Fibroblast of villous mesenchyme (primary cell): ENCODE results near the gene TRIM67. TPM values are rescaled to one million over a fixed set of nuclear protein-coding genes. Genes with fewer than 3 reads are reported as not detected.

Experiments used
- DNase-seq: peaks from one replicate; pipeline ENCODE4 v3.0.0-alpha.2; 2010; ENCODE audit warnings: low read depth
- H3K4me3 ChIP-seq: 2 replicates; pipeline ENCODE4 v1.5.1; 2011; ENCODE audit warnings: low read depth, mild to moderate bottlenecking, low read length
- total RNA-seq: library from RNA; depleted of rRNA; stranded (reverse); fragments of >200 nt; gene quantifications from 2 replicates; pipeline ENCODE4 v1.2.3, GENCODE V29; 2012
- TF ChIP-seq, protein P1 (sequence below): IDR thresholded peaks from 2 replicates; pipeline ENCODE4 v1.5.1; 2012; ENCODE audit warnings: low read depth, mild to moderate bottlenecking, low read length; ENCODE audit not compliant: insufficient read depth

Gene TRIM67
- total RNA-seq, 1 donor, result not detected

DNA sequence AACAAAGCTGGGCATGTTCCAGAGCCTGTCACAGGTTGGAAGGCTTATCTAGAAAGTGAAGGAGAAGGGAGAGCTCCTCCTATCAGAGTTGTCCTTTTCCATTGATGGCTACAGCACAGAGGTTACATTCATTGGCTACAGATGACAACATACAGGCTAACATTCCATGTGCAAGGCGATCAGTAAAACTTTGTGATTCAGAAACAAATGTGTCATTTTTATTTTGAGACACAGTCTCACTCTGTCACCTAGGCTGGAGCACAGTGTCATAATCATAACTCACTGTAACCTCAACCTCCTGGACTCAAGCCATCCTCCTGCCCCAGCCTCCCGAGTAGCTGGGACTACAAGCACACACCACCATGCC lies 32.6 kb downstream of the TRIM67 start:
- no peak for DNase-seq
- H3K4me3 ChIP-seq, result no peak overlapping the region
- TF ChIP-seq, protein P1, sequence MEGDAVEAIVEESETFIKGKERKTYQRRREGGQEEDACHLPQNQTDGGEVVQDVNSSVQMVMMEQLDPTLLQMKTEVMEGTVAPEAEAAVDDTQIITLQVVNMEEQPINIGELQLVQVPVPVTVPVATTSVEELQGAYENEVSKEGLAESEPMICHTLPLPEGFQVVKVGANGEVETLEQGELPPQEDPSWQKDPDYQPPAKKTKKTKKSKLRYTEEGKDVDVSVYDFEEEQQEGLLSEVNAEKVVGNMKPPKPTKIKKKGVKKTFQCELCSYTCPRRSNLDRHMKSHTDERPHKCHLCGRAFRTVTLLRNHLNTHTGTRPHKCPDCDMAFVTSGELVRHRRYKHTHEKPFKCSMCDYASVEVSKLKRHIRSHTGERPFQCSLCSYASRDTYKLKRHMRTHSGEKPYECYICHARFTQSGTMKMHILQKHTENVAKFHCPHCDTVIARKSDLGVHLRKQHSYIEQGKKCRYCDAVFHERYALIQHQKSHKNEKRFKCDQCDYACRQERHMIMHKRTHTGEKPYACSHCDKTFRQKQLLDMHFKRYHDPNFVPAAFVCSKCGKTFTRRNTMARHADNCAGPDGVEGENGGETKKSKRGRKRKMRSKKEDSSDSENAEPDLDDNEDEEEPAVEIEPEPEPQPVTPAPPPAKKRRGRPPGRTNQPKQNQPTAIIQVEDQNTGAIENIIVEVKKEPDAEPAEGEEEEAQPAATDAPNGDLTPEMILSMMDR, result no peak

DNA sequence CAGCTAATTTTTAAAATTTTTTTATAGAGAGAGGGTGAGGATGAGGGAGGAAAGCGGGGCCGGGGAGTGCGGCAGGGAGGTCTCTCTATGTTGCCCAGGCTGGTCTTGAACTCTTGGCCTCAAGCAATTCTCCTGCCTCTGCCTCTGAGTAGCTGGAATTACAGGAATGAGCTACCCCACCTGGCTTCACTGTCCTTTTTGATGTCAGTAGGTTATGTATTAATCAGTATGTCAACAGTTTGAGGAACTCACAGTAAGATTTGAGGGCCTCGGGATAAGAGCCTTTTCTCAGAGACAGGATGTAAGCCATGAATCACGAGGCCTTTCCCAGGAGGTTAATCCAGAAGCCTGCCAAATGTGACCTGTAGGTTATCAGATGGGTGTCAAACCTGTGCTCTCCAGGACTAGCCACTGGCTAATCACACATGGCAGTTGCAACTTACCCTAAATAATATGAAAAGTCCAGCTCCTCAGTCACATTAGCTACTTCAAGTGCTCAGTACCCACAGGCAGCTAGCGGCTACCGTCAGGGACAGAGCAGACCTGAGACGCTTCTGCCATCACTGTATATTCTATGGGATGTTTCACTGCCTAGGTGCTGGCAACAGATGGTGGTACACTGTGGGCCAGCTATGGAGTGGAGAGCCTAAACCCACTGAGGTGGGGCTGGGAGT lies 33.1 kb downstream of the TRIM67 start:
- DNase-seq, result no peak
- H3K4me3 ChIP-seq, result no peak overlapping the region
- TF ChIP-seq, protein P1, result no peak

DNA sequence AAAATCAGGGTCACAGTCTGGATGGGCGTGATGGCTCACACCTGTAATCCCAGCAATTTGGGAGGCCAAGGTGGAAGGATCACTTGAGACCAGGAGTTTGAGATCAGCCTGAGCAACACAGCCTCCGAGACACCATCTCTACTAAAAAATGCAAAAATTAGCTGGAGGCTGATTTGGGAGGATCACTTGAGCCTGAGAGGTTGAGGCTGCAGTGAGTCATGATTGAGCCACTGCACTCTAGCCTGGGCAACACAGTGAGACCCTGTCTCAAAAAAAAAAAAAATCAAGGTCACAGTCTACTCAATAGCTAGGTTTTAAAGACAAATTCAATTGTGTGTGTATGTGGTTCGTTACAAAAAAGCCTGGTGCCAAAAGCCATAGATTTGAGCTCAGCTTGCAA lies 34.4 kb downstream of the TRIM67 start:
- TF ChIP-seq, protein P1, result no peak
- H3K4me3 ChIP-seq, result no peak overlapping the region
- DNase-seq, result no peak

DNA sequence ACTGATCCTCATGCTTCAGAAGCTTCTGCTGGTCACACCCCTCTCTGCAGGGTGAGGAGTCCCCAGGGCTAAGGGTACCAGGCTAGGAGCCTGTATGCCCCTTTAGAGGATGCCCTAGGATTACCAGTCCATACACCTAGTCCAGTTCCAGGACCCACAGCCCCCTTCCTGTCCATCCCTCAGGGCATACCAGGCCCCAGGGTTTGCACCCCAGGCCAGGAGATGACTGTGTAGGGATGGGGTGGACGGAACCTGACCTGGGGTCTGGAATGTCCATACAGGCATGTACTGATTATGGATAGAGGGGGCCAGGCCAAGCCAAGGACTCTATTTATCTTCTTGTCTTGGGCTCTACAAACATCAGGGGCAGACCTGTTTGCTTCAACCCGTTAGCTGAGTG lies 34.9 kb downstream of the TRIM67 start:
- DNase-seq, result no peak
- H3K4me3 ChIP-seq, result no peak overlapping the region
- TF ChIP-seq, protein P1, result no peak

DNA sequence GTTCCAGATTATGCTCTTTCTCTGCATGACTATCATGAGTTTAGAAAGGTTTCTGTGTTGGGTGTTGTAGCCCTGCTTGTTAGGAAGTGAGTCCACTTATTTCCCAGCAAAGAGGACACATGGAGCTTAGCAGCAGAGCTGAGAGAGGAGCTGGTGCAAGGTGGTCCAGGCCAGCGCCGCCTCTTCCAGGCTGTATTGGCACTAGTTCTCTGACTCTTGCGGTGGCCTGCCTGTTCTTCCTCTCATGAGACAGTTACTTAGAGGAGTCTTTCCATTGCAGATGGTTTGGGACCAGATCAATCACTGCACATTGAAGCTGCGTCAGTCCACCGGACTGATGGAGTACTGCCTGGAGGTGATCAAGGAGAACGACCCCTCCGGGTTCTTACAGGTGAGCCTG lies 38.0 kb downstream of the TRIM67 start:
- TF ChIP-seq, protein P1, result no peak
- no peak for DNase-seq
- H3K4me3 ChIP-seq, result no peak overlapping the region

DNA sequence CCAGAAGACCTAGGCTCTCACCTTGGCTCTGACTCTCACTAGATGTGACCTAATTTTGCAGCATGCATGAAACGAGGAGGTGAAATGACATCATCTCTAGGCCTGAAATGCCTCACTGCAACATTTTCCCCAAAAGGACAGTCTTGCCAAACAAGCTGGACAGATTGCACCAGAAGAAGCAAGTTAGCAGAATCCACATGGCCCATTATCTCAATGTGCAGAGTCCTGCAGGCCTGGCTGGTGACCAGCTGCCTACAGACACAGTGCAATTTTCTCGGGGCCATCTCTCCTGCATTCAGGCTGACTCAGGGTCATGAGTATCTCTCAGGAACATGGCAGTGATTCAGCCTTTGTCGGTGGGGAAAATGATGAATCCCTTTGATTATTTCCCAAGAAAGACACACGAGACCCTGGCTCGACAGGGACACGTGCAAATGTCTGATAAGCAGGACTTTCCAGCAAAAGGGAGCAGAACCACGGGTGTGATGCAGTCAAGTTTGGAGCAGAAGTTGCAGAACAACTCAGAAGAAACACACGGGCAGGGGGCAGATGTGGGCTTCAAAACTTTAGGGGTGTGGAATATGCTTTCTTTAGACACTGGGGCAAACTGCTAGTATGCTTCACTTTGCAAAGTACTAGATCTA lies 38.7 kb downstream of the TRIM67 start:
- TF ChIP-seq, protein P1, result no peak
- H3K4me3 ChIP-seq, result no peak overlapping the region
- peak; percentile 24 for DNase-seq
